Stimulated activated CD8-positive, alpha-beta memory T cell treated with anti-CD3 and anti-CD28 coated beads, Interleukin-12 subunit alpha, Interleukin-12 subunit beta, amount 100 ng/mL, for 1 hour (primary cell): ENCODE data around the gene ILF3.

Experiments
- DNase-seq: peaks from one replicate; pipeline ENCODE4 v3.0.0-alpha.2; 2020; ENCODE audit warnings: low read depth

ILF3 gene

DNA sequence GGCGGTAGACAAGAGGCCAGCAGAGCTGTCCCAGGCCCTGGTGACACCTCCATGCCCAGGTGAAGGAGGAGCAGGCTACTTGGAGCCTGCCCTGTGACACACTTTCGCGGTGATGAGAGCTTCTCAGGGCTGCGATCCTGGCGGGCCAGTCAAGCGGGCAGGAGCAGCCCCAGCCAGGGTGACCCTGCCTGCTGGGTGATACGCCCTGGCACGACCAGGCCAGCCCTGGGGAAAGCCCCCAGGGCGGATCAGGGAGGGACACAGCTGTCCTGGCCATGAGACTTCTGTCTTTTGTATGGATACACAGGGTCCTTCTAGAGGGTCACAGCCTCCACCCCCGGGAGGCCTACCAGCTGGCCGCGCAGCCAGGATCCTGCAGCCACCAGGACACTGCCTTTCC is 76.8 kb downstream of the ILF3 start:
- DNase-seq, result no peak

DNA sequence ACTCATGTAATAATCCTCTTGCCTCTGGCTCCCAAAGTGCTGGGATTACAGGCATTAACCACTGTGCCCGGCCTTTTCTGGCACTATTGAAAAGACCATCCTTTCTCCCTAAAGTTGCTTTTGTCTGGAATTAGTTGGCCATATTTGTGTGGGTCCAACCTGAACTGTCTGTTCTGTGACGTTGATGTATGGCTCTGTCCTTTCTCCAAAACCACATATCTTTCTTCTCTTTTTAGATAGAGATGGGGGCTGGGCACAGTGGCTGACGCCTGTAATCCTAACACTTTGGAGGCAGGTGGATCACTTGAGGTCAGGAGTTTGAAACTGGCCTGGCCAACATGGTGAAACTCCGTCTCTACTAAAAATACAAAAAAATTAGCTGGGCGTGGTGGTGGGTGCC is 81.6 kb downstream of the ILF3 start:
- no peak for DNase-seq

DNA sequence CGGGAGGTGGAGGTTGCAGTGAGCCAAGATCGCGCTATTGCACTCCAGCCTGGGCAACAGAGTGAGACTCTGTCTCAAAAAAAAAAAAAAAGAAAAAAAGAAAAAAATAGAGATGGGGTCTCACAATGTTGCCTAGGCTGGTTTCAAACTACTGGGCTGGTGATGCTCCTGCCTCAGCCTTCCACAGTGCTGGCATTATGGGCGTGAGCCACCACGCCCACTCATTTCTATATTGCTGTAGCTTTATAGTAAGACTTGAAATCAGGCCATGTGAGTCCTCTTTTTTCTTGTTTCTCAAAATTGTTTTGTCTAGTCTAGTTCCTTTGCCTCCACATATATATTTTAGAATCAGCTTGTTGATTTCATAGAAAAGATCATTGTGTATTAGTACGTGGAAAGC is 82.0 kb downstream of the ILF3 start:
- no peak for DNase-seq

DNA sequence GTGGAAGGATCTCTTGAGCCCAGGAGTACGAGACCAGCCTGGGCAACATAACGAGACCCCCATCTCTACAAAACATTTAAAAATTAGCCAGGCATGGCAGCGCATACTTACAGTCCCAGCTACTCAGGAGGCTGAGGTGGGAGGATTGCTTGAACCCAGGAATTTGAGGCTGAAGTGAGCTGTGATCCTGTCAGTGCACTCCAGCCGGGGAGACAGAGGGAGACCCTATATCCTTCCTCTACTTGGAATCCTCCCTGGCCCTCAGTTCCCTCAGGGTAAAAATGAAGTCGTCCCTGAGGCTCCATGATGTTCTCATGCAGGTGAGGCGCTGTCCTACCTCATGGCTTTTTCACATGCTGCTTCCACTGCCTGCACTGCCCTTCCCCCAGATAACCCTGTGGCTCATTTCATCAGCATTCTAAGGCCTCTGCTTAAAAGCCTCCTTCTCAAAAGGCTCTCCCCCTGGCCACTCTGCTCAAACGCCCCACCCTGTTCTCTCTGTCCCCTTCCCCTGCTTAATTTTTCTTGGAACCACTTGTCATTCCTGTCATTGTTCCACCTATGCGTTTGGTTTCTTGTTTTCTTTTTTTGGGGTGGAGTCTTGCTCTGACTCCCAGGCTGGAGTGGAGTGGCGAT is 82.9 kb downstream of the ILF3 start:
- DNase-seq, result no peak

DNA sequence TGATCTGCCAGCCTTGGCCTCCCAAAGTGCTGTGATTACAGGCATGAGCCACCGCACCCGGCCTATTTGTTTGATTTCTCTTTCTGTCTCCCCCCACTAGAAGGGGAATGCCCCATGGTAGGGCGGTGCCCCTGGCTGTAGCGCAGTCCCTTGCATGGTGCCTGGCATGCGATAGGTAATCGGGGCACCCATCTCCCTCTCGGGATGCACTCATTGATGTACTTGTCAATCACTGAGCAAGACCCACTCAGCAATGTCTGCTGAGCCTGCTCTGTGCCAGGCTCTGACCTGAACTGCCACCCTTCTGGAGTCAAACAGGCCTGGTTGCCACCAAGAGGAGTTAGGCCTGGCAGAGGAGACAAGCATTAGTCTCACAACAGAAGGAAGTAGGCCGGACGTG is 83.6 kb downstream of the ILF3 start:
- no peak for DNase-seq

DNA sequence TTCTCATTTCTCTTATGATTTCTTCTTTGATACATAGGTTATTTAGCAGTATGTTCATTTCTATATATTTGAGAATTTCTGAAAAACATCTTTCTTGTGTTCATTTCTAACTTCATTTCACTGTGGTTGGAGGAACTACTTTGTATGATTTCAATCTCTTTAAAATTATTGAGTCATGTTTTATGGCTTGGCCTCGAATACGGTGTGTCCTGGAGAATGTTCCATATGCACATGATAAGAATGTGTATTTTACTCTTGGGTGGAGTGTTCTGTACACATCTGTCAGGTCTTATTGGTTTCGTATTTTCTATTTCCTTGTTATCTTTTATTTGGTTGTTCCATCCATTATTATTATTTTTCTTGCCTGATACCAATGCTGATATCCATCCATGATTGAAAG is 86.7 kb downstream of the ILF3 start:
- no peak for DNase-seq
